Left lung (tissue), 10 donors: ENCODE data around the gene BCAS3. TPM values are rescaled to one million over a fixed set of nuclear protein-coding genes. Genes with fewer than 3 reads are reported as not detected.
"Not testable (repeated sequence)": the region's sequence is repeated elsewhere in the genome, so short reads cannot be mapped to it uniquely, and the experiment has no call there.

ENCODE experiments used
- ATAC-seq: fragments of 200-7000 bp; cut with Tn5 transposase; one replicate; pipeline ENCODE4 v1.9.1; 2020; ENCODE audit warnings: moderate library complexity
- DNase-seq, 4 donors: peaks; one replicate each; pipeline ENCODE4 v3.0.0-alpha.2; 2013 to 2020
- H3K27ac ChIP-seq, 2 donors: fragments of 200-600 bp; sonication (generic) in 1 of 2; one replicate each; pipeline versions ENCODE4 v1.5.0 to v1.8.0; 2020 to 2021
- H3K27me3 ChIP-seq, 2 donors: fragments of 200-600 bp; sonication (generic) in 1 of 2; one replicate each; pipeline versions ENCODE4 v1.5.0 to v1.8.0; 2020 to 2021
- H3K36me3 ChIP-seq, 2 donors: fragments of 200-600 bp; sonication (generic) in 1 of 2; one replicate each; pipeline versions ENCODE4 v1.5.0 to v1.8.0; 2020 to 2021
- H3K4me1 ChIP-seq, 2 donors: fragments of 200-600 bp; one replicate each; pipeline ENCODE4 v1.8.0; 2021
- H3K4me3 ChIP-seq, 2 donors: fragments of 200-600 bp; sonication (generic) in 1 of 2; one replicate each; pipeline versions ENCODE4 v1.5.0 to v1.8.0; 2020 to 2021; ENCODE audit warnings: mild to moderate bottlenecking in 1 of 2
- H3K9me3 ChIP-seq, 2 donors: fragments of 200-600 bp; sonication (generic) in 1 of 2; one replicate each; pipeline versions ENCODE4 v1.5.0 to v1.8.0; 2020 to 2021
- intact Hi-C, 2 donors: fragments of 100-400 bp; cut with DNase I; formaldehyde crosslinking; loops; one replicate each; pipeline versions ENCODE4 v1.11.2 to v1.14.2; 2022
- polyA plus RNA-seq, 6 donors: library from polyadenylated mRNA; unstranded; fragments of 120-200 nt; gene quantifications; one replicate each; pipeline ENCODE4 v1.2.1, GENCODE V29; 2013; ENCODE audit not compliant: insufficient read length in 6 of 6
- total RNA-seq, 2 donors: library from RNA; stranded (reverse); fragmentation: NEBNext Ultra II Directional; extraction: Animal tissue kit (Norgen Biotek cat#: 25700); gene quantifications; one replicate each; pipeline ENCODE4 v1.2.1, GENCODE V29; 2021
- TF ChIP-seq, protein P1 (sequence below), 2 donors: fragments of 200-600 bp; sonication (generic) in 1 of 2; IDR thresholded peaks; one replicate each; pipeline versions ENCODE4 v1.5.0 to v1.8.0; 2021; ENCODE audit warnings: antibody characterized with exemption in 2 of 2
- donor health status: DM: no; HTN: yes; CAD: no.
- donor health status: DM: no; HTN: no; CAD: no.

The BCAS3 gene
- total and polyA plus RNA-seq, 8 donors: 21.2 to 29.6 (median 28.0) TPM

DNA sequence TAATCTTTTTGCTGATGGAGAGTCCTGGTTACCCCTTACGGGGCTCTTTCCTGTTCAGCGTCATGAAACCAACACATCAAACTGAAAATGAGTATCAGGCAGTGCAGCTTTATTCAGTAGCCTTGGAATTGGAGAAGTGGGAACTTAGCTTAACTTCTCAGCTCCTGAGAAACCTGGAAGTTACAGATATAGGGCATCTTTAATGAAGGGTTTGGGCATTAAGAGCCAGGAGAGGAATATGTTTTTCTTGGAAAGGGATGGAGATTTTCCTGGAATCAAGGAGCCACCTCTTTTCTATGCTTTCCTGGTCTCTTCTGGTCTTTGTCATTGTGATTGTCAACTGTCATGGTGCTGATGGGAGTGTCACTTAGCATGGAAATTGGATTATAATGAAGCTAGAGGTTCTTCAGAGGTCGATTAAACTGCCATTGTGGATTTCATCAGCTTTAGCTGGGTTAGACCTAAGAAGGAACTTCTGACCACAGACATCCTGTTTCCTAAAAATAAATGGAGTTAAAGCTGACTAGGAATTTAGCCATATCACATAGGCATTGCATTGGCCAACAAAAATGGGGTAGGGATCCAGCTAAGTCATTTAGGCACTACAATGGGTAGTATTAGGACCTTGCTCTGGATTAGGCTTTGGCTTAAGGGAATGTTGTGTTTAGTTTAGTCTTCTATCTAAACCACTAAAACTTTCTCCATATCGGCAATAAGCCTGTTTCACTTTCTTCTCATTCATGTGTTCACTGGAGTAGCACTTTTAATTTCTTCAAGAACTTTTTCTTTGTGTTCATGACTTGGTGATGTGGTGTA lies 186.4 kb downstream of the BCAS3 start:
- peaks cover 0 to 5% of the 10 kb centered on the region in 2 donors for H3K9me3 ChIP-seq
- TF ChIP-seq, protein P1, sequence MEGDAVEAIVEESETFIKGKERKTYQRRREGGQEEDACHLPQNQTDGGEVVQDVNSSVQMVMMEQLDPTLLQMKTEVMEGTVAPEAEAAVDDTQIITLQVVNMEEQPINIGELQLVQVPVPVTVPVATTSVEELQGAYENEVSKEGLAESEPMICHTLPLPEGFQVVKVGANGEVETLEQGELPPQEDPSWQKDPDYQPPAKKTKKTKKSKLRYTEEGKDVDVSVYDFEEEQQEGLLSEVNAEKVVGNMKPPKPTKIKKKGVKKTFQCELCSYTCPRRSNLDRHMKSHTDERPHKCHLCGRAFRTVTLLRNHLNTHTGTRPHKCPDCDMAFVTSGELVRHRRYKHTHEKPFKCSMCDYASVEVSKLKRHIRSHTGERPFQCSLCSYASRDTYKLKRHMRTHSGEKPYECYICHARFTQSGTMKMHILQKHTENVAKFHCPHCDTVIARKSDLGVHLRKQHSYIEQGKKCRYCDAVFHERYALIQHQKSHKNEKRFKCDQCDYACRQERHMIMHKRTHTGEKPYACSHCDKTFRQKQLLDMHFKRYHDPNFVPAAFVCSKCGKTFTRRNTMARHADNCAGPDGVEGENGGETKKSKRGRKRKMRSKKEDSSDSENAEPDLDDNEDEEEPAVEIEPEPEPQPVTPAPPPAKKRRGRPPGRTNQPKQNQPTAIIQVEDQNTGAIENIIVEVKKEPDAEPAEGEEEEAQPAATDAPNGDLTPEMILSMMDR (IDR thresholded peaks at IDR 0.05): no peak
- DNase-seq (no peak), ATAC-seq (no peak)
- H3K27ac ChIP-seq: no peak overlapping the region
- no peaks in the 10 kb centered on the region for H3K36me3 ChIP-seq
- H3K4me1 ChIP-seq: peaks cover 0 to 5% of the 10 kb centered on the region in 2 donors
- H3K4me3 ChIP-seq: no peak overlapping the region
- no peaks in the 10 kb centered on the region for H3K27me3 ChIP-seq
- intact Hi-C loops: no loop called here

- ATAC-seq (no peak), DNase-seq (no peak)
- no peak overlapping the region for H3K27ac ChIP-seq
- no peaks in the 10 kb centered on the region for H3K36me3 ChIP-seq
- TF ChIP-seq, protein P1 (IDR thresholded peaks at IDR 0.05): no peak
- H3K4me3 ChIP-seq: no peak overlapping the region
- peaks cover 0 to 5% of the 10 kb centered on the region in 2 donors for H3K9me3 ChIP-seq
- intact Hi-C loops: no loop called here
- peaks cover 0 to 5% of the 10 kb centered on the region in 2 donors for H3K4me1 ChIP-seq
- no peaks in the 10 kb centered on the region for H3K27me3 ChIP-seq
Measured at GRCh38 chr17:60864708-60865005, 187.0 kb downstream of the BCAS3 start.

DNA sequence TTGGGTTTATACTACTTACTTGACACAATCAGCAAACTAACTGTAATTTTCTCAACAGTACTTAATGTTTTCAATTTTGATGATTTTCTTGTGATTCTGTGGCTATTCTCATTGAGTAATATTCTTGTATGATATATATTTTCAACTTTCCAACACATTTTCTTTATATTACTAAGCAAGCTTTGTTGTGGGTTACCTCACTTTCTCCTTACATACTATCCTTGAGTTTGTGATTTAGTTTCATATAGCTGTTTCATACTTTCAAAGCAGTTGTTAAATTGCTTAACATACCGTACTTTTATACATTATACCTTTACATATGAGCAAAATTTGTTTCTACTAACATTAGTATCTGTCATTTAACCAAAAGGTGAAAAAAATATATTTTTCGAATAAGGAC lies 197.1 kb downstream of the BCAS3 start:
- ATAC-seq (no peak), DNase-seq (no peak)
- TF ChIP-seq, protein P1 (IDR thresholded peaks at IDR 0.05): no peak
- no peak overlapping the region for H3K4me3 ChIP-seq
- H3K27me3 ChIP-seq: no peaks in the 10 kb centered on the region
- H3K27ac ChIP-seq: no peak overlapping the region
- no peaks in the 10 kb centered on the region for H3K36me3 ChIP-seq
- intact Hi-C loops: no loop called here
- H3K9me3 ChIP-seq: no peaks in the 10 kb centered on the region
- H3K4me1 ChIP-seq: no peaks in the 10 kb centered on the region

DNA sequence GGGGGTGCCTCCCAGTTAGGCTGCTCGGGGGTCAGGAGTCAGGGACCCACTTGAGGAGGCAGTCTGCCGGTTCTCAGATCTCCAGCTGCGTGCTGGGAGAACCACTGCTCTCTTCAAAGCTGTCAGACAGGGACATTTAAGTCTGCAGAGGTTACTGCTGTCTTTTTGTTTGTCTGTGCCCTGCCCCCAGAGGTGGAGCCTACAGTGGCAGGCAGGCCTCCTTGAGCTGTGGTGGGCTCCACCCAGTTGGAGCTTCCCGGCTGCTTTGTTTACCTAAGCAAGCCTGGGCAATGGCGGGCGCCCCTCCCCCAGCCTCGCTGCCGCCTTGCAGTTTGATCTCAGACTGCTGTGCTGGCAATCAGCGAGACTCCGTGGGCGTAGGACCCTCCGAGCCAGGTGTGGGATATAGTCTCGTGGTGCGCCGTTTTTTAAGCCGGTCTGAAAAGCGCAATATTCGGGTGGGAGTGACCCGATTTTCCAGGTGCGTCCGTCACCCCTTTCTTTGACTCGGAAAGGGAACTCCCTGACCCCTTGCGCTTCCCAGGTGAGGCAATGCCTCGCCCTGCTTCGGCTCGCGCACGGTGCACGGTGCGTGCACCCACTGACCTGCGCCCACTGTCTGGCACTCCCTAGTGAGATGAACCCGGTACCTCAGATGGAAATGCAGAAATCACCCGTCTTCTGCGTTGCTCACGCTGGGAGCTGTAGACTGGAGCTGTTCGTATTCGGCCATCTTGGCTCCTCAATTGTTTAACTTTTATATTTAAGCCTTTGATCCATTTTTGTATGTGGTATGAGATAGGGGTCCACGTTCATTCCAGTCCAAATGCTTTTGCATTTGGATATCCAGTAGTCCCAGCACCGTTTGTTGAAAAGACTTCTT lies 209.3 kb downstream of the BCAS3 start:
- H3K4me3 ChIP-seq, H3K27me3 ChIP-seq, H3K4me1 ChIP-seq, H3K9me3 ChIP-seq, intact Hi-C loops, H3K36me3 ChIP-seq, ATAC-seq, DNase-seq: not testable (repeated sequence)
- peak overlapping the region in 1 of 2 donors; percentile 28 for H3K27ac ChIP-seq

DNA sequence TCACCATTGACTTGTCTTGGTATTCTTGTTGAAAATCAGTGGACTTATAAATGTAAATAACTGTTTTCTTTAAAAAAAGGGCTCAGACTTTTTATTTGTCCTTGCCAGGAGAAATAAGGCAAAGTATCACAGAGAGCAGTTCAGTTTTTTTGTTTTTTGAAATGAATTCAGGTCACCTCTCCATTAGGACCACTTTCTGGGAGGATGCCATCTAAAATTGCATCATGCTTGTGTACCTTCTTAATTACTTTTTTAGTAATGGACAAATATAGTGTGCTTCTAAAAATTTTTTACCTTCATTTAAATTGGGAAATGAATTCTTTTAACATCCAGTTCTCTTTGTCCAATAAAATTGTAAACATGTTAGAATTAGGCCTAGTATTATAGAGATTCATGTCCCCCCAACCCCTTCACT lies 210.0 kb downstream of the BCAS3 start:
- Histone ChIP-seq H3K27ac (peak overlapping the region in 1 of 2 donors; percentile 28), H3K4me3 (no peak overlapping the region), H3K9me3 (no peaks in the 10 kb centered on the region), H3K4me1 (no peaks in the 10 kb centered on the region), H3K36me3 (no peaks in the 10 kb centered on the region), H3K27me3 (no peaks in the 10 kb centered on the region)
- DNase-seq (no peak), ATAC-seq (peak; percentile 29)
- TF ChIP-seq, protein P1 (IDR thresholded peaks at IDR 0.05): no peak
- intact Hi-C loops: no loop called here
